Right lung (tissue), 5 donors: ENCODE results near the gene NLRP1. TPM values are rescaled to one million over a fixed set of nuclear protein-coding genes. Genes with fewer than 3 reads are reported as not detected.

Experiments
- DNase-seq, 2 donors: peaks; one replicate each; pipeline ENCODE4 v3.0.0-alpha.2; 2013
- polyA plus RNA-seq, 5 donors: library from polyadenylated mRNA; unstranded; fragments of 120-200 nt; gene quantifications; one replicate each; pipeline versions ENCODE4 v1.2.1 to v1.2.3, GENCODE V29; 2013; ENCODE audit warnings: inconsistent platforms in 1 of 5, low replicate concordance in 1 of 5; ENCODE audit not compliant: insufficient read length in 5 of 5, insufficient read depth in 1 of 5

The NLRP1 gene
- polyA plus RNA-seq, 5 donors = 30.2 to 35.5 (median 33.5) TPM

DNA sequence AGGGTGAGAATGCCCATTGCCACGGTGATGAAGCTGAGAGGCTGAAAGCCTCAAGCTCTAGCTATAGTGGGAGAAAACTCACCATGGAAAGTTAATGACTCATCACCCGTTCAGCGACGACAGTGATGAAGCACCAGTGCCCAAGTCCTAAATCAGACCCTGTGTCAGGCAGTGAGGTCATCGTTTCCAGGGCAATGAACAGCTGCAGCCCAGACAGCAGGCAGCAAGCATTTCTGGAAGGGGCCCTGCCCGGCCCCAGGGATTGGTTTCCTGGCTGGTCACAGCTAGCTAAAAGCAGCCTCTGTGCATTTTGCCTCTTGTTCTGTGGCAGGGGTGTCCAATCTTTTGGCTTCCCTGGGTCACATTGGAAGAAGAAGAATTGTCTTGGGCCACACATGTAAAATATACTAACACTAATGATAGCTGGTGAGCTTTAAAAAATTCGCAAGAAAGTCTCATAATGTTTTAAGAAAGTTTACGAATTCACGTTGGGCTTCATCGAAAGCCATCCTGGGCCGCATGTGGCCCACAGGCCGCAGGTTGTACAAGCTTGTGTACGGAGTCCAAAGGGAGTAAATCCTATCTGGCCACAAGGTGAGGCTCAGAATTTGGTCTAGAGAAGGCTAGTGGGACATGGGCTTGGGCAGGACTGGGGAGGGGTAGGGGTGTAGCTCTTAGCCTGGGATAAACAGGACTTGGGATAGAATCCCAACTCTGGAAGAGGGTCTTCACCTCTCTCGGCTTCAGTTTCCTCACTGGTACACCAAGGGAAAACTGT, 57.3 kb downstream of the NLRP1 start:
- no peak for DNase-seq

DNA sequence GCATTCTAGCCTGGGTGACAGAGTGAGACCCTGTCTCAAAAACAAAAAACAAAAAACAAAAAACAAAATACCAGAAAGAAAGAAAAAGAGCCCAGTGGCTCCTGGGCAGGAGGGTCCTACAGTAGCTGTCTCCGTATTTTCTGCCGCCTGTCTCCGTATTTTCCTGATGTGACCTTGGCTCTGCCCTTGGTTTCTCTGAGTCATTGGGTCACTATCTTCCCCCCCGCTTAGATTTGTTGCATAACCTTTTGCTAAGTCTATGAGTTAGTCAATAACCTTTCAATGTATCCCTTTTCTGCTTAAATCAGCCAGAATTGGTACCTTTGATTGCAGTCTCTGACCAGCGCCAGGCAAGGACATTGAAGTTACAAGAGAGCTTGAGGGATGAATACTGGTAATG, 61.1 kb downstream of the NLRP1 start:
- DNase-seq = no peak

DNA sequence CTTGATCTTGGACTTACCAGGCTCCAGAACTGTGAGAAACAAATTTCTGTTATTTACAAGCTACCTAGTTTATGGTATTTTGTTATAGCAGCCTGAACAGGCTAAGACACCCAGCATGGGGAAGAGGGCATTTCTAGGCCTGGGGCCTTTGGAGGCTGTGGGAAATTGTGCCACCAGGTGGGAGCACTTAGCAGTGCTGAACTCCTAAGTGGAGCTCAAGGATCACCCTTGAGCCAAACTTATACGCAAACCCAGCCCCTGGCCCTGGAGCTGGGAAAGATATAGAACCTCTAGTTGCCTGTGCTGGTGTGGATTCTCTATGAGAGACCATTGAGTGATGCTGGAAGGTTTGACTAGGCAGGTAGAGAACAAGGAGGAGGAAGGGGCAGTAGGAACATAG, 61.8 kb downstream of the NLRP1 start:
- no peak for DNase-seq

DNA sequence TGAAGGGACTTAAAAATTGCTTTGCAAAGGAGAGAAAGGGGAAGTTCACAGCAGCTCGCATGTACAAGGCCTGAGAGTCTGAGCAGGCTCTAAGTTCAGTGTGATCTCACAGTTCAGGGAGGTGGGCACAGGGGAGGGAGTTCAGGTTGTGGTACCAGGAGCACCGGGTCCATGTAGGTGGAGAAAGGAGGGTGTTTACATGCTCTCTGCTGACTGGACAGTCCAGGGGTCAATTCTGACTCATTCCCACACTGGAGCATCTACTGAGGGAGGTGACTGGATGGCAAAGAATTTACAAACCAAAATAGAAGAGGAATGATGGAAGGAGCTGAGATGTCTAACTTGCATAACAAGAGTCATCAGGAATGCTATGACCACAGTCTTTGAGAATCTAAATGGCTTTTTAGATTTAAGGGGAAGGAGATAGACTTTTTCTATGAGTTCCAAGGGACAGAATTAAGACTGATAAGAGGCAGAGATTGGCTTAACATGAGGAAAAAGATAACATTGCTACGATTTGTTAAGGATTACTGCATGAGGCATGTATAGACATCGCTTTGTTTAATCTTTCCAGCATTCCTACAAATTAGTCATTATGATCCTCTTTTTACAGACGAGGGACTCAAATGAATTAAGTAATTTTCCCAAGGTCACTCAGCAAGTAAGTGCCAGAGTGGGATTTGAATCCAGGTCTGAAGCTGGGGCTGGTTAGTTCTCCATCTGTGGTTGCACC, 68.1 kb downstream of the NLRP1 start:
- no peak for DNase-seq

DNA sequence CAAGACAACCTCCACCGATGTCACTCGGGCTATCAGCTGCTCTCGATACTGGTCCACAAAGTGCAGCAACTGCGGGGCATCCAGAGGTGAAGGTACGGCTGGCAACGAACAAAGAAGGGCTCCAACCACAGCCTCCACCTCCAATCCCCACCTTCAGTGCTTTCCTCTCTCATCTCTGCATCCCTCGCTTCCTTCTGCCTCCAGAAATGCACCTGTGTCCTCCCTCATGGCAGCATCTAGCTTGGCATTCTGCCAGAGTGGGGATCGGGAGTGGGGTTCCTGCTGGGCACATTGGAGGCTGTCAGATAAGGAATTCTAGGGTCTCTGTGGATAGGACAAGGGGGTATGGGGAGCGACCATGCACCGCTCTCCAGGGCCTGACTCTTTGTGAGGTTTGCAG, 69.3 kb downstream of the NLRP1 start:
- DNase-seq = no peak

DNA sequence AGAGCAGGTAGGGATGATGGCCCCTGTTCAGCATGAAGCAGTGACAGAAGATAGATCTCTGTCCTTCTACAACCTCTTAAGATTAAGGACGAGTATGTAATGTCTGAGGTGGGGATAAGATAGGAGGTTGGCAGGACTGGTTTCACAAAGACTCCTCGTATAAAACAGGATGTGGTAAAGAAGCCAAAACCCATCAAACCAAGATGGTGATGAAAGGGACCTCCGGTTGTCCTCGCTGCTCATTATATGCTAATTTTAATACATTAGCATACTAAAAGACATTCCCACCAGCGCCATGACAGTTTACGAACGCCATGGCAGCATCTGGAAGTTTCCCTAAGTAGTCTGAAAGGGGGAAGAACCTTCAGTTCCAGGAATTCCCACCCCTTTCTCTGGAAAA, 70.7 kb downstream of the NLRP1 start:
- DNase-seq = no peak

DNA sequence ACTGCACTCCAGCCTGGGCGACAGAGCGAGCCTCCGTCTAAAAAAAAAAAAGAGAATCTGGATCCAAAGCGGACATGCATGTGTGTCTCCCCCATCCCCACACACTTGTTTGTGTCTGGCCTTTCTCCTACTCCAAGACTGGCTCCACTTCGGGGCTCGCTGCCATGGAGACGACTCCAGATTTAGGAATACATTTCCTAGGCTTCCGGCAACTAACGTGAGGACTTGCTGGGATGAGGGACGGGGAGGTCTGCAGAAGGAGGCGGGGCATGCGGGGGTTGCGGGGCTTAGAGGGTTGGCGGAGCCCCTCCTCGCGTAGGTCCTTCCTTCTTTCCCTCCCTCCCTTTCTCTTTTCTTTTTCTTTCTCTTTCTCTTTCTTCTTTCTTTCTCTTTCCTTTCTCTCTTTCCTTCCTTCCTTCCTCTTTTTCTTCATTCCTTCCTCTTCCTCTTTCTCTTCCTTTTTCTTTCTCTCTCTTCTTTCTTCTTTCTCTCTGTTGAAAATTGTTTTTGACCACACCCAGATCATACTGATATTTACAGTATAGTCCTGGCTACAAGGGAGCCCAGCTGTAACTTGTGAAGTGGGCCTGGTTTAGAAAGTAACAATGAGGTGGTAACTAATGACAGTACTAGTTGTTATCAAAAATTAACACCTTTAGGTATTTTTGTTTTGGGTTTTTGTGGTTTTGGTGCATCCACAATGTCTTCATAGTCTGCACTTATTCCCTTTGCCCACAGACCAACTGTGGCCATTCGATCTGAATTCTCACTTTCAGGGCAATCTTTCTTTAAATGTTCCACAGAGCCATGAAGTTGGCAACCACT, 72.7 kb downstream of the NLRP1 start:
- DNase-seq = peak in 1 of 2 donors; percentile 48

DNA sequence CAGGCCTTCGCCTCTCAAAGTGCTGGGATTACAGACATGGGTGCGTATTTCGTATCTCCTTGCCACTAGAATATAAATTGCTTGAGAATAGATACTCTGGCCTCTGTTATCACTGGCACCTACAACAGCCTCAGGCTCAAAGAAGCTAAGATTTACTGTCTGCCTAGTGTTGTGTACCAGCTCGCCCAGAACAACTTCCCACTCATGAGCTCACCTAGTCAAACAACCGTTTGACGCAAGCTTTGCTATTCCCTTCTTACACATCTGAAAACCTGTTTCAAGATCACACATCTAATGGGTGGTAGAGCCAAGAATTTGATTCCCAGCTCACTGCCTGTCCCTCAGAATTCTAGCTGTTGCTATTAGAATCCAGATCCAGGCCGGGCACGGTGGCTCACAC, 73.5 kb downstream of the NLRP1 start:
- no peak for DNase-seq

DNA sequence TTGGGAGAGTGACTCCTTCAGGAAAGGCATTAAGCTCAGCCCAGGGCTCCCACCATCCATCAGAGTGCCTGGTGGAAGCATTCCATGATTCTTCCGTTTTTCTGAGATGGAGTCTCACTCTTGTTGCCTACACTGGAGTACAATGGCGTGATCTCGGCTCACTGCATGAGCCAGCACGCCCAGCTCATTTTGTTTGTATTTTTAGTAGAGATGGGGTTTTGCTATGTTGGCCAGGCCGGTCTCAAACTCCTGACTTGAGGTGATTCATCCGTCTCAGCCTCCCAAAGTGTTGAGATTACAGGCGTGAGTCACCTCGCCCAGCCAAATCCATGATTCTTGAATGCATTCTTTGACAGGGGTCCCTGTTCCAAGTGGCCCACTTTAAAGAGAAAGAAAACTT, 74.8 kb downstream of the NLRP1 start:
- DNase-seq = no peak

DNA sequence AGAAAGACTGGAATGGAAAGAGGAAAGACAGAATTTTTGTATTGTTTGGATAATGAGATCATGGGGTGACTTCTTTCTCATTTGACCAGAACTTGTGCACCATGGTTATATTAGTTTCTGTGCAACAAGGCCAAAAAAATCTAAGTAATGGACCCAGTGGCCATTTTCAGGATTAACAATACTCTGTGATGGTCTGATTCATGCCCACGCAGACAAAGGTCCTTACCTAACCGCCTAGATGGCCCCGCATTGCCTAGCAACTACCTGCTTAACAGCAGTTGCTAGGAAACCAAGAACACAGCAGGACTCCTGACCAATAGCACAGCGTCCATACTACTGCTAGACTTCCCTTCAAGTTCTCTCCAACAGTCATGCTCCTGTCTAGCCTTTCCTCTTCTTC, 75.5 kb downstream of the NLRP1 start:
- DNase-seq = no peak

DNA sequence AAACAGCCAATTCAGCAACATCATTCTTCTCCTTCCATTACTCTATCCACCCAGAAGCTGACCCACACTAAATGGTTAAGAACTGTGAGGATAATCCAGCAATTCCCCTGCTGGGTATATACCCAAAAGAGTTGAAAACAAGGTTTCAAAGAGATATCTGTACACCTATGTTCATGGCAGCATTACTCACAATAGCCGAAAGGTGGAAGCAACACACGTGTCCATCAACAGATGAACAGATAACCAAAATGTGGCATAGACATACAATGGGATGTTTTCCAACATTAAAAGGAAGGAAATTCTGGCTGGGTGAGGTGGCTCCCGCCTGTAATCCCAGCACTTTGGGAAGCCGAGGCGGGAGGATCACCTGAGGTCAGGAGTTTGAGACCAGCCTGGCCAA, 78.0 kb downstream of the NLRP1 start:
- no peak for DNase-seq

DNA sequence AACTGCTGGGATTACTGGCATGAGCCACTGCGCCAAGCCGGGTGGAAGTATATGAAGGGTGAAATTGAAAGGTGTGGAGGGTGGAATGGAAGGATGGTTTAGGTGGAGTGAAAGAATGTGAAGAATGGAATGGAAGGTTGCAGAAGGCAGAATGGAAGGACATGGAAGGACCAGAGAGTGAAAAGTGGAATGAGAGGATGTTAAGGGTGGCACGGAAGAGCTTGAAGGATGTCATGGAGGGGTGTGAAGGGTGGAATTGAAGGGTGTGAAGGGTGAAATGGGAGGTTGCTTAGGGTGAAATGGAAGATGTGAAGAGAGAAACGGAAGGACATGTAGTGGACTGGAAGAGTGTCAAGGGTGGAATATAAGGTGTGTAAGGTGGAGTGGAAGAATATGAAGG, 81.8 kb downstream of the NLRP1 start:
- no peak for DNase-seq

DNA sequence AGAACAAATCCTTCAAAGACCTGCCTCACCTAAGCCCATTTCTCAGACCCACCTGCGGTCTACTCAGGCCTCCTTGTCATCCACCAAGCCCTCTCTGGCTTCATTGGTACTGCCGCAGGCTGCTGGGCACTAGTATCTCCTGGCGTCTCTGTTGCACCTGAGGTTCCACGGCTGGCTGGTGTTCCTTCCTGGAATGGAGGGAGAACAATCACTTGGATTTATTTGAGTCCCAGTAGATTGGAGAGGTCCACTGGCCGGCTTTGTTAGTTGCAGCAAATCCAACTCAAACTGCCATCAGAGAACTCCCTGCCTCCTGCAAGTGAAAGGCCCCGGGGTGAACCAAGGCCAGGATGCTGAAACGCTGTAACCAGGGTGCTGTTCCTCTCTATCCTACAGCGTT, 82.6 kb downstream of the NLRP1 start:
- no peak for DNase-seq

DNA sequence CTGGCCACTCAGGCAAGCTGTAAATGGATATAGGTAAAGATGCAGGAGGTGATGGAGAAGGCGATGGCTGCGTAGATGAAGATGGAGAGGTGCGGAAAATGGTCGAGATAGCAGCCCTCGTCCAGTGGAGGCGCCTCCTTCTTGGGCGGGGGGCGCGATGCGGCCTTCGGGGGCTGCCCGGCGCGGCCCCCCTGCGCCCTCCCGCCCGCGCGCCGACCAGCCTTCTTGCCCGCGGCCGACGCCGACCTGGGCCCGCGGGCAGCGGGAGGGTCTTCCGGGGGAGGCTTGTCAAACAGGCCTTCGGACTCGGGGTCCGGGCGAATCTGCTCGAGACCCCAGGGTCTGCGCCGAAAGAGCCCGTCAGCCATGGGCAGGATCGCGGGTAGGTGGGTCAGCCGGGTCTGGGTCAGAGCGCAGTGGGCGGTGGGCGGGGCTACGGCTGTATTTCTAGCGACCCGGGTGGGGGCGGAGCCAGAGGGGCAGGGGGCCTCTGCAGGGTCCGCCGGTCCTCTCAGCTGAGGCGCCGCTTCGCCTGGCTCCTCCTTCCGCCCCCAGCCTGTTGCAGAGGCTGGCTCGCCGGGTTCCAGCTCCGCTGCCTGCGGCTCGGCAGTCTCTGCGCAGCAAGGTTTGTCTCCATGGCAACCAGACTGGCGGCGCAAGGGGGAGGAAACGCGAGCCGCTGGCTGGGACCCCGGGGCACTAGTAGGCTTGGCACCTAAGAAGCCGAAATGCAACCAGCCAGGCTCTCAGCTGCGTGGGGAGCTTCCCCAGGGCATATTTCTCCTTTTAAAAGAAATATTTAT, 83.5 kb downstream of the NLRP1 start:
- peak; percentile 89 to 93 for DNase-seq

DNA sequence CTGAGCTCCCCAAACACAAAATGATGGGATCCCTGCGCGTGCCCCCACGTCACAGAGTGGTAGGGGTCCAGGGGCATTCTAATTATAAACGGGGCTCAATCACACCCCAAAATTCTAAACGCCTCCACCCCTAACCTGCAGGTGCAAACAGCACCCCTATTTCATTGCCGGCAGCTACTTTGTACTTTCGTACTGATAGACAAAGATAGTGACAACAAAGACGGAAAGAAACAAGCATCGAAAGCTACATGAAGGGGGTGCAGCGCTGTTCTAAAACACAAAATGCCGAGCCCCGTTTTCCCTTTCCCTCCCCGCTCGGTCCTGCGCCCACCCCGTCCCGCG, 84.1 kb downstream of the NLRP1 start:
- DNase-seq = peak; percentile 10 to 11

DNA sequence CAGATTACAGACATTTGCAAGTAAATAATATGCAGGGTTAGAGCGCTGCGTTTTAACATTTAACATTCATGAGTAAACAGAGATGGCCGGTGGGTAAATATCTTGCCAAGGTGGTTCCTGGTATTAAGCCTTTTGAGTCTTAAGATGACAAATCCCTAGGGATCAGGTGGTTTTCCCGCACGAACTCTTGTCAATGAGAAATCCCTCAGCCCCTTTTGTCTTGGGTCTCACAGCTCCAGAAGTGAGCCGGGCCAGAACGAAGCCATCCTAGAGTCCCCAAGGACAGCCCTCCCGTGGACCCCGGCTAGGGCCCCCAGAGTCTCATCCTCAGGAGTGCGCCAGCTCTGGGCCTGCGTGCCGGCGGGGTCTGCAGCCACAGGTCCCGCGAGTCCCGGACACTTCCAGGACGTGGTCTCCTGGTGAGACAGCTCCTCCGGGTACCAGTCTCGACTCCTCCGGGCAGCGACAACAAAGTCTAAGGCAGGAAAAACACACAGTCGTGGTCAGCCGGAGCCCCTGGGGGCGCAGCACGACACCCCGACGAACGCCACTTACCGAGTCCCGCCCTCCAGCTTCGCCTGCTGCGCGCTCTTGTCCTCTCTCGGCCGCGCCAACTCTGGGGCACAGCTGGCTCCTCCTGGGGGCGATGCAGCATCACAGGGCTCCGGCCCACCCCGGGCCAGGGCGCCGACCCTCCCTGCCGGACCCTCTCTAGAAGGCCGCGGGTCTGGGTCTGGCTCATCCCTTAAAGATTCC, 84.7 kb downstream of the NLRP1 start:
- peak in 1 of 2 donors; percentile 13 for DNase-seq

DNA sequence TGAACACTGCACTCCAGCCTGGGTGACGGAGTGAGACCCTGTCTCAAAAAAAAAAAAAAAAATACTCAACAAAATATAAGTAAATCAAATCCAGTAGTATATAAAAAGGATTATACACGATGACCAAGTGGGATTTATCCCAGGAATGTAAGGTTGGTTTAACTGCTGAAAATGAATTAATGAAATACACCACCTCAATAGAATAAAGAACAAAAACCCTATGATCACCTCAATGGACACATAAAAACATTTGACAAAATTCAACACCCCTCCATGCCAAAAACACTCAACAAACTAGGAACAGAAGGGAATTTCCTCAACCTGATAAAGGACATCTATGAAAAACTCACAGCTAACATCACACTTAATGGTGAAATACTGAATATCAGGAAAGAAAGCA, 91.3 kb downstream of the NLRP1 start:
- DNase-seq = no peak

DNA sequence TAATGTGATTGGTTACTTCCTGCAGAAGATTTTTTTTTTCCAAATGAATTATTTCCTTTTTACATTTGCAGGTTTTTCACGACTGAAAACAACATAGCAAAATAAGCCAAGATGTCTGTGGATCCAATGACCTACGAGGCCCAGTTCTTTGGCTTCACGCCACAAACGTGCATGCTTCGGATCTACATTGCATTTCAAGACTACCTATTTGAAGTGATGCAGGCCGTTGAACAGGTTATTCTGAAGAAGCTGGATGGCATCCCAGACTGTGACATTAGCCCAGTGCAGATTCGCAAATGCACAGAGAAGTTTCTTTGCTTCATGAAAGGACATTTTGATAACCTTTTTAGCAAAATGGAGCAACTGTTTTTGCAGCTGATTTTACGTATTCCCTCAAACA, 95.6 kb downstream of the NLRP1 start:
- no peak for DNase-seq

DNA sequence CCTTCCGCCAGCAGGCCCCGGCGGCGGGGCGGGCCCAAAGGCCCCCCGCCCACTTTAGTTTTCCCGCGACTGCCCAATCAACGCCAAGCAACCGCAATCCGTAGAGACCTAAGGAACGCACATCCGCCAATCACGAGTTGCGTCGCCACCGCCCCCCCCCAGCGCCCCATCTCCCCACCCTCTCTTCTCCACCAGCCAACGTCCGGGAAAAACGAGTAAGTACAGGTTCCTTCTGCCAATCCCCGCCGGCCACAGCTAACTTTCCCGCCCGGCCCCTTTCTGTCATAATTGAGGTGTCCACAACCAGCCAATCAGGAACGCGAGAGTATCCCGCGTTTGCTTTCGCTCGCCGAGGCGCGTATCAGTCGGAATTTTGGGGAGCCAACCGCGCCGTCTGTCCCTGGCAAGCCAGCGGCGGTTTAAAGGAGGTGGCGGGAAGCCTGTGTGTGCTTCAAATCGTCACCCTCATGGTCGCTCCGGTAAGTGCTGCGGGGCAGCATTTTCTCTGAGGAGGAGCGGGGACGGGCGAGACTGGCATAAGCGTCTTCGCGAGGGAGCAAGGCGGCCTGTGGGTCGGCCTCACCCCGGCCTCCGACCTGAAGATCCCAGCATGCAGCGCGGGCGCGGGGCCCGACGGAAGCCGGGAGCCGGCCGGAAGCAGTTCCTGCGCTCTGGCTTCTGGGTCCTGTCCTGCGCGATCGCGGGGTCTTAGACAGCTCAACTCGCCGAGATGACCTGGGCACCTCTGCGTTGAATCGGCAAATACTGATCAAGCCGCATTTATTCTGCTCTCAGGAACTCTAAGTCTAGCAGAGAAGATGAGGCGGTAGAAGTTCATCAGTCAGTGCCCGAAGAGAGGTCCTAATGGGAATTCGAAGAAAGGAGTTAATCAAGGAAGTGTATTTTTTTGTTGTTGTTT, 97.8 kb downstream of the NLRP1 start, which contains the start of gene MIS12:
MIS12 (plus strand) TSS at position 361 of the 919 bp plus-strand sequence. CDS start 2,297 bp downstream, outside the sequence.
- DNase-seq = peak; percentile 98 to 99
